Islet of Langerhans (tissue), 1 donor: Measurements from ENCODE around the gene TEAD1.

Experiments
- FAIRE-seq: peaks from one replicate; lab custom pipeline; 2011; peaks lifted over from hg19 to GRCh38; lab: Jason Lieb, UNC

The TEAD1 gene

DNA sequence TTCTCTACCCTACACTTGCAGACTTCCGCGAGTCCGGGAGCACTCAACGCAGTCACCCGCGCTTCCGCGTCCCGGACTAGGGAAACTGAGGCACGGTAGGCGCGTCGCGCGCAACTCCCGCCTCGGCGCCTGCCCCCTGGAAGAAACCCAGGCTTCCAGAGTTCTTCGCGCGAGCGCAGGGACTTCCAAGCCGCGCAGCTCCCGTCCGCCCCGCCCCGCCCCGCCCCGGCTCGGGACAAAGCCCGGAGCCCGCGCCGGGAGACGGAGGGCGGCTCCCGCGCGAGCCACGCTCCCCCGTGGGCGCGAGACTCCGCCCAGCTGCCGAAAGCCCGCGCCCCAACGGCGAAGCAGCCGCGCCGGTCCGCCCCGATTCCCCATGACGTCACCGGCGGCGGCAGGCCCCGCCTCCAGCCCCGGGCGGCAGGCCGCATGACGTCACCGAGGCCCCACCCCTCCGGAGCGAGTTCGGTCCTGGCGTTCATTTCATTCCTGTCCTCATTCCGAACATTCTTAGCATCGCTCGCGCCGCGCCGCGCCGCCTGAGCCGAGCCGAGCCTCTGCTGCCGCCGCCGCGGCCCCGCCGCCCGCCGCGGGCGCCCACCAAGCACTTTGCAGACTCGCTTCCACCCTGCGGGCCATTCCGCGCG lies at the start of gene TEAD1:
TEAD1 (plus strand) TSS at position 498 of the 647 bp plus-strand sequence.
- FAIRE-seq = peak; percentile 5

DNA sequence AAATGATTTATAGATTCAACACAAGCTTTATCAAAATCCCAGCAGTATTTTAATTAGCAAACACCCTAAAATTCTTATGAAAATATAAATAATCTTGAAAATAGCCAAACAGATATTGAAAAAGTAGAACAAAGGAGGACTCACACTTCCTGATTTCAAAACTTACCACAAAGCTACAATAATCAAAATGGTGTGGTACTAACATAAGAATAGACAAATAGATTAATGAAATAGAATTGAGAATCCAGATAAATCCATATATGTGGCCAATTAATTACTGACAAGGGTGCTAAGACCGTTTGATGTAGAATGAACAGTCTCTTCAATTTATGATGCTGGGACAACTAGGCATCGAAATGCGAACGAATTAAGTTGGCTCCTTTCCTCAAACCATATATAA lies 49.6 kb upstream of the TEAD1 start:
- no peak for FAIRE-seq

DNA sequence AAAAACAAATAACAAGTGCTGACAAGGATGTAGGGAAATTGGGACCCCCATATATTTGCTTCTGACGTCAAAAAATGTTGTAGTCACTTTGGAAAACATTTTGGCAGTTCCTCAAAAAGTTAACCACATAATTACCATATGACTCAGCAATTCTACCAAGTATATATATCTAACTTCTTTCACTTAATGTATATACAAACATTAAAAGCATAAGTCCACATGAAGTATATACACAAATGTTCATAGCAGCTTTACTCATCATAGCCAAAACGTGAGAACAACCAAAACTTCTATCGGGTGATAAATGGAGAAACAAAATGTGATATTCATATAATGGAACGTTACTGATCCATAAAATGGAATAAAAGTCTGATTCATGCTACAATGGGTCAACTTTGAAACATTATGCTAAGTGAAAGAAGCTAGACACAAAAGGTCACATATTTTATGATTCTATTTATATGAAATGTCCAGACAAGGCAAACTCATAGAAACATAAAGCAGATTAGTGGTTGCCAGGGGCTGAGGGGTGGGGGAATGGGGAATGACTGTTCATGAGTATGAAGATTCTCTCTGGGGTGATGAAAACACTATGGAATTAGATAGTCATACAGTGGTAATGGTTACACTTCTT lies 48.7 kb upstream of the TEAD1 start:
- FAIRE-seq = no peak

DNA sequence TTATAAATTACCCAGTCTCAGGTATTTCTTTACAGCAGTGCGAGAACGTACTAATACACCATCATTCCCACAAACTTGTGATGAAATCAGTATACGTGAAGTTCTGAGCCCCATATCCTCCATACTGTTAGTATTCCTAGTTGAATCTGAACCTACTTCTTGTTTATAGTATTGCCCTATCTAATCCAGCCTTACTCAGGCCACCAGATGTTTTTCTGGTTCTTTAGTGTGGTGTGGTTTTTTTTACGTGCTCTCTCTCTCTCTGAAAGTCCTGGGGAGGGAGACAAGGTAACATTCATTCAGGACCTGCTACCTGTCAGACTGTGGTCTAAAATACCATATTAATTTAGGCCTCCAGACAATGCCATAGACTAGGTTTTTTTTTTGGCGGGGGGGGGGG lies 47.6 kb upstream of the TEAD1 start:
- FAIRE-seq = no peak

DNA sequence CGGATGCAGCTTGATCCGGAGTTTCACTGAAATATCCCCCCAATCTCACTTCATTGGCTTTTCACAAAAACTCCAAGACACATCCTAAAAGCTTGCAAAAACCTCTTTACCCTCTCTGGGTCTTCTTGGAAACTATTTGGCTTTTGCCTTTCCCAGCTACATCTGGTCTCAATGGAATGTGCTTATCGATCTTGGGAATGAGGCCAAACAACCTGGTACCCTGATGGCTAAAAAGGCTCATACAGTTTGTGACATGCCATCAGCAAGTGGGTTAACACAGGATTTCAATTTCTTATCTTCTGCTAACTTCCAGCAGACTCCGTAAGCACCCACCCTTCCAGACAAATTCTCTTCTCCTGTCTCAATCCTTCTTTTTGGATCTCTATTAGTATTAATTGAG lies 45.9 kb upstream of the TEAD1 start:
- no peak for FAIRE-seq

DNA sequence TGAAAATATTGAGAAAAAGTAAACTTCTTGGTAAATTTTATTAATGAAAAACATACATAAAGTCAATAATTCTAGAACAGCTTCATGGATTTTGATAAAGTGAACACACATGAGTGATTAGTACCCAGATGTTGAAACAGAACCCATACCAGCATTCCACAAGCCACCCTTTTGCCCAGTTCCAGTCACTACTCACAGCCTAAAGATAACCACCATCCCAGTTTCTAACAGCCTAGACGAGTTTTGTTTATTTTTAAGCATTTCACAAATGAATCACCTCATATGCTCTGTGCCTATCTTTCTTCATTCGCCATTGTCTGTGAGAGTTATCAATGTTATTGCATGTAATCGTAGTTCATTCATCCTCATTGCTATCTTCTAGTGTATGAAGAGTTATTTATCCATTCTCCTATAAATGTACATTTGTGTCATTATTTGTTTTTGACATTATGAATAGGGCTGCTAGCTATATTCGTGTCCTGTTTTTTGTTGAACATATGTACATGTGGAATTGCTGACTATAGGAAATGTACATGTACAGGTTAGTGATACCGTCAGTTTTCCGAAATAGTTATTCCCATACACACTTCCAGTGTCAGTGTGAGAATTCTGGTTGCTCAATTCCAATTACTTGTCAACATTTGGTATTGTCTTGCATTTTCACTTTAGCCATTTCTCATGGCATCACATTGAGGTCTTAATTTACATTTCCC lies 44.5 kb upstream of the TEAD1 start:
- no peak for FAIRE-seq

DNA sequence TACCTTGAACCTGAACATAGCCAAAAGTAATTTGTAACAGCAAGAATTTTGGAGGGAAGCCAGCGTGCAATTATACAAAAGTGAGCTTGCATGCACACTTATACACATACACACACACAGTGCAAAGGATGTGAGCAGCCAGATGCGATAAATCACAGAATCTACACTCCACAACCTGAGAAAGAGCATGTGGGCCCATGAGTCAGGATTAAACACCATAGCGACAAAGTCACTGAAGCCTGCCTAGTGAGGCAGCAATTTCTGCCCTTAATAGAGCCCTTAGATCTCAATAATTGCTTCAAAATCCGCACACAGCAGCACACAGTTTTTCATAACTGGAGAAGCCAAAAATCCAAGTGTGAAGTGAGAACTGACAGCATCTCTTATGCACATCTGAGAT lies 42.6 kb upstream of the TEAD1 start:
- FAIRE-seq = no peak

DNA sequence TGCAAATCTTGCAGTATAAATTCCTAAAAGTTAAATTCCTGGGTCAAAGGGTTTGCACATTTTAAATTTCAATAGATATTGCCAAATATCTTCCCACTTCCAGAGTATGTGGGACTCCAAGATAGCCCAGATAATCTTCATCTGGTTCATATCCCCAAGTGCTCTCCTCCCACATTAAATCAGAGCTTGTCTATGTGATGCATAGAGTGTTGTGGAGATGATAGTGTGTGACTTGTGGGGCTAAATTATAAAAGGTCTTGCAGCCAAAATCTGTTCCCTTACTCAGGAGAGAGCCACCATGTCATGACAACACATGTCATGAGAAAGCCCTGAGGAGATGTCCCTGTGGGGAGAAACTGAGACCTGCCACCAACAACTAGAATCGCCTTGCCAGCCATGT lies 39.9 kb upstream of the TEAD1 start:
- FAIRE-seq = no peak

DNA sequence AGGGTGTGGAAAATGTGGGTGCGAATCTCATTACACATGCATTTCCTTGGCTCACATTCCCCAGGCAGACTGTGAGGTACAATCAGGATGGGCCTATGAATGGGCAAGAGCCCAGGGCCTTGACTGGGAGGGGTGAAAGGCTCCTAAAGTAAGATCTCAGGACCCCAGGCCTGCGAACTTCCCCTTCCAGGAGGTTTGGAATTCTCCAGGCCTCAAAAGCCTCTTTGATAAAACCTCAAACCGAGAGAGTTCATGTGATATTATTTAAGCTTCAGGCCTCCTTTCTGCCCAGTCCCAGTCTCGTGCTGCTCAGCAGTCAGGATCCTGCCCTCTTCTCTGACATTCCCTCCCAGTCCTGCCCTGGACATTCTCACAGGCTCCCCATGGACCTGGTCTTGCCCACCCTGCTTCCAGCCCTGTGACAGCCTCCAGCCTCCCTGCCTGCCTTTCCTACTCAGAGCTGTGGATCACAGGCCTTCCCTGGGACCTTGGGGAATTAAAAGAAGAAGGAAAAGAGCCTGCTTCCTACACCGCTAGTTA lies 37.3 kb upstream of the TEAD1 start:
- no peak for FAIRE-seq

DNA sequence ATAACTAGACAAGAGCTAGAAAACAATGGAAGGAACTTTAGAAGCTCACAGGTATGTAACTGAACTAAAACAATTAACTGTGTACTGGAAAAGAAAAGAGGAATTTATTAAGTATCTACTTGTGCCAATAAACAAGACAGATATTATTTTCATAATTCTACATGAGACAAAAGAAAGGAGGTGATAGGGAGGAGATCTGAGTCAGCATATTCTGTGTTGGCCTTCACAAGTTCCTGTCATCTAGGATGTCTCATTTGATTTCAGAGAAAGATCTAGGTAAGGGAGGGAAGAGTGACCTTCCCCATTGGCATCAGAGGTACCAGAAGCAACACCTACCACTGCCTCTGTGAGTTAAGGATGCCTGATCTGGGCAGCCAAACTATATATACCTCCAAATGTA lies 34.8 kb upstream of the TEAD1 start:
- no peak for FAIRE-seq

DNA sequence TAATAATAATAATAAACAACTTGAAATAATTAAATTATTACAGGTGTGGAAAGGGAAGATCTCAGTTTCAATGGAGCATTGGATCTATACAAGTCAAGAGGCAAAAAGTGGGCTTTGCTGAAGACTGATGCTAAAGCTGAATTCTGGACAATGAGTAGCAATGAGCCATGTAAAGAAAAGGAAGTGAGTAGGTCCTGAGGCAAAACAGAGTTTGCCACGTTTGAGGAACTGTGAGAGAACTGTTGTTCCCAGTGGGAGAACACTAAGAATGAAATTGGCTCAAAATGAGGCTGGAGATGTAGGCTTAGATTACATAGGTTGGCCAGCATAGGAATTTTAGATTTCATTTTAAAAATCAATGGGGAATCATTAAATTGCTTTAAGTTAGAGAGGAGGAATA lies 33.9 kb upstream of the TEAD1 start:
- FAIRE-seq = no peak

DNA sequence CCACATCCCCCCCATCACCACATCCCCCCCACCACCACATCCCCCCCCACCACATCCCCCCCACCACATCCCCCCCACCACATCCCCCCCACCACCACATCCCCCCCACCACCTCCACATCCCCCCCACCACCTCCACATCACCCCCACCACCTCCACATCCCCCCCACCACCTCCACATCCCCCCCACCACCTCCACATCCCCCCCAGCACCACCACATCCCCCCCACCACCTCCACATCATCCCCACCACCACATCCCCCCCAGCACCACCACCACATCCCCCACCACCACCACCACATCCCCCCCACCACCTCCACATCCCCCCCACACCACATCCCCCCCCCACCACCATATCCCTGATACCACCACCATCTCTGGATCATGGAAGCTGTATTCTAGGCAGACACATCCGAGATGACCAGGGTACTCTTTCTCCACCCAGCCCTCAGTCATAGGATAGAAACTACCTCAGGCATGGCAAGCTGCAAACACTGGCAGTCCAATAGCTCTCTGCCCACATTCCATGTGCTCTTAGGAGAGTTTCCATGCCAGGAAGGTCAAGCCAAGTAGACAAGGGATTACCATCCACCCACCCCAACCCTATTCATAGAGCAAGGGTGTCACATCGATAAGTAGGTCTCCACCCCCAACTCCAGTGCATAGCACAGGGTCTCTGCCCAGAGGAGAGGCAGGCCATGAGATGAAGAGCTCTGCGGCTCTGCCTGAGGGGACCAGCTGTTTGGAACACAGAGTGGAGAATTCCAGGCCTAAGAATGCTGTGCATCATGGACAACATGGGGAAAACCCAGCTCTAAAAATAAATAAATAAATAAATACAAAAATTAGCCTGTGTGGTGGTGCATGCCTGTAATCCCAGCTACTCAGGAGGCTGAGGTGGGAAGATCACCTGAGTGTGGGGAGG lies 33.0 kb upstream of the TEAD1 start:
- no peak for FAIRE-seq

DNA sequence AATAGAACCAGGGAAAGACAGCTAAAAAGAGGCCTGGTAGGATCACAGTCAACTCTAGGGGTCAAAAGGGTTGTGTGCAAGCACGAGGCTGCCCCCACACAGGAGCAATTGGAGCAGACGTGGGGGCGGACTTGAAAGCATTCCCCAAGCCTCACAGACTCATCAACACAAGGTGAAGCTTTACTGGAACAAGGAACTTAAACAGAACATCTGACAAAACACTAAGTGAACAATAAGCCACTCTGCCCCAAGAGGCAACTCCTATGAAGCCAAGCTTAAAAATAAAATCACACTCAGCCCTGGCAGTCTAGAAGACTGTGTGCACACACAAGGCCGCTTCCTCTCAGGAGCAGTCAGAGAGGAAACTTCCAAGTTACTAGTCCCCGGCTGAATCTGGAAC lies 32.2 kb upstream of the TEAD1 start:
- FAIRE-seq = no peak

DNA sequence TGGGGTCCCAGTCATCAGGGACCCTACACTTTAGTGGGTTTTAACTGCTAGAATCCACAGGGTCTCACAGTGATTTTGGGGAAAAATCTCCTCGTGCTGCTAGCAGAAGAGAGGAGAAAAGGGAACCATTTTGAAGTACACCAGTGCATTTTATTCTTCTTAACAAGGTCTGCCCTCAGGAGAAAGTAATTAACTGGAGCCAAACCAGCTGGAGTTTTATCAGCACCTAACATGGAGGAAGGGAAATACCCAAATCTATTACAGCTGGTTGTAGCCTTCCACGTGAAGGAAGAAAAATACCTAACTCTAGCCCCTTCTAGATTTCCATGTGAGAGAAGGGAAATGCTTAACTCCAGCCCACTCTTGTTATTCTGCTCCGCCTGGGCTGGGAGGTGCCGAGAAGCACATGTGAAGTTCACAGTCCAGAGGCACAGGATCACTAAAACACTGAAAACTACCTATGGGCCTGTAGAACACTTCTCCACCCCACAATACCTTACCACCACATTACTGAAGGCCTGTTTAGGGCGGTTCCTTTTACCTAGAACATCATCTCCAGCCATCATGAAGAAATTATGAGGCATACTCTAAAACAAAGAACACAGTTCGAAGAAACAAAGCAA lies 31.3 kb upstream of the TEAD1 start:
- FAIRE-seq = no peak

DNA sequence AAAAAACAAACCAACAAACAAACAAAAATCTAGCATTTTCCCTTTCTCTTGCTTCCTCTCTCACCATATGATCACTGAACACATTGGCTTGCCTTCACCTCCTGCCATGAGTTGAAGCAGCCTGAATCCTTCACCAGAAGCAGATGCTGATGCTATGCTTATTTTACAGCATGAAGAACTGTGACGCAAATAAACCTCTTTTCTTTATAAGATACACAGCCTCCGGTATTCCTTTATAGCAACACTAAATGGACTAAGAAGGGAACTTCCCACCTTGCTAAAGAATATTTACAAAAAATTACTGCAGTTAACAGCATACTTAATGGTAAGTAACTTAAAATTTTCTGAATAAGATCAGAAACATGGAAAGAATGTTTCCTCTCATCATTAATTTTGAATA lies 27.7 kb upstream of the TEAD1 start:
- no peak for FAIRE-seq

DNA sequence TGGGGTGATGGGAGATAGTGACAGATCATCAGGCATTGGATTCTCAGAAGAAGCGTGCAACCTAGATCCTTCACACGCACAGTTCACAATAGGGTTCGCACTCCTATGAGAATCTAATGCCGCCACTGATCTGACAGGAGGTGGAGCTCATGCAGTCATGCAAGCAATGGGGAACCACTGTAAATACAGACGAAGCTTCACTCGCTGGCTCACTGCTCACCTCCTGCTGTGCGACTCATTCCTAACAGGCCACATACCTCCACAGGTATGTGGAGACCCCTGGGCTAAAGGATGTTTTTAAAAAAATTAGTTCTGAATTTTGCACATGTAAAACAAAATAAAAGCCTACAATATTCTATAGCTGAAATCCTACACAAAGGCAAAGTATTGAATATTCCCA lies 20.5 kb upstream of the TEAD1 start:
- no peak for FAIRE-seq

DNA sequence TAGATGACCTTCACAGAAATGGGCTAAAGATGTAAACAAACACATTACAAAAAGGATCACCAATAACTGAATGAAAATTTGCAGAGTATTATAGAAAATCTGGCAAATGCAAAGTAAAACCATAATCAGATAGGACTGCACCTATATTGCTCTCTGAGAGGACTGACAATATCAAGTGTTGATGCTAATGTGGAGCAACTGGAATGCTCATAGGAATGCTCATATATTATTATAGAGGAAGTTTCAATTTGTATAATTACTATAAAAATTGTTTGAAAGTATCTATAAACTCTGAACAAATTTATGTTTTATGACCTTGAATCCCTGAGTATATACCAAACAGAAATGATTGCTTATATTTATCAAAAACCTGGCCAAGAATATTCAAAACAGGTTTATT lies 18.4 kb upstream of the TEAD1 start:
- FAIRE-seq = peak; percentile 43

DNA sequence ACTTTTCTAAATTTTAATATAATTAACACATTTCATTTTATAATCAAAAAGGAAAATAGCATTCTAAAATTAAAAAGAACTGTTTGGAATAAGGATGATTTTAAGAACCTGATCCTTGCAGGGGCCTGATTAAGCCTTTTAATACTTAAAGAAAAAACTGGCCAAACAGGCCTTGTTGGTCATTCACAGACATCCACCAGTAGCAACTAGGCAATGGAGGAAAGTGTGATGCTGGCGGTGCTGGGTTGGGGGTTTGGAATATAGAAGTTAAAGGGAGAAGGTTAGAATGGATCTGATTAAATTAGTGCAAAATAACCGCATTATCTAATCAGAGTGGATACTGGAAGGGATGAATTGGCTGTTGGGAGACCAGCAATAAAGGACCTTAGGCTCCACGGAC lies 16.9 kb upstream of the TEAD1 start:
- no peak for FAIRE-seq

DNA sequence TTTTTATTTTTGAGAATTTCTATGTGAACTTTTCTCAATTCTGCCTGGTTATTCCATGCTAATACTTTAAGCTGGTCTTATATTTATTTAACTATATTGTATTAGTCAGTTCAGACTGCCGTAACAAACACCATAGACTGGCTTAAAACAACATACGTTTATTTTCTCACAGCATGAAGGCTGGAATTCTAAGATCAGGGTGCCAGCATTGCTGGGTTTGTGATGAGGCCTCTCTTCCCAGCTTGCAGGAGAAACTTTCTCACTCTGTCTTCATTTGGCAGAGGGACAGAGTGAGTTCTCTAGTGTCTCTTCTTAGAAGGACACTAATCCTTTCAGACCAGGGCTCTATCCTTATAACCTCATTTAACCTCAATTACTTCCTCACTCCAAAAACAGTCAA lies 16.2 kb upstream of the TEAD1 start:
- FAIRE-seq = no peak

DNA sequence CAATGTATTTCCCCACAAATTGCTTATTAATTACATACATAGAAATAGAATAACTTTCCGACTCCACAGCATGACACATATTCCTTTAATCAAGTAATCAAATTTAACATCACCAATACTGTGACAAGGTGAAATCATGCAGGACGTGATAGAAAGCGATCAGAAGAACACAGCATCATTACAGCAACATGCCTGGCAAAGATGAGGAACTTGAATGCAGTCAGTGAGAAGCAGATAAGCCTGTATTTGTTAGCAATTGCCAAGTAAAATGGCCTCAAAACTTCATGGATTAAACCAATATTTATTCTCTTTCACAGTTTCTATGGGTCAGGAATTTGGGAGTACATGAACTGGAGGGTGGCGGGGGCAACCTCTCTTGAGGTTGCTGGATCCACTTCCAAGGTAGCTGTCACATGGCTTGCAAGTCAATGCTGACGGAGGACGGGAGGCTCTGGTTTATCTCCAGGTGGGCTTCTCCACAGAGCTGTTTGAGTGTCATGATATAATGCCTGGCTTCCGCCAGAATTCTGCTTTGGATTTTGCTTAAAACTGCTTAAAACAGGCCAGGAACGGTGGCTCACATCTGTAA lies 12.0 kb upstream of the TEAD1 start:
- no peak for FAIRE-seq

DNA sequence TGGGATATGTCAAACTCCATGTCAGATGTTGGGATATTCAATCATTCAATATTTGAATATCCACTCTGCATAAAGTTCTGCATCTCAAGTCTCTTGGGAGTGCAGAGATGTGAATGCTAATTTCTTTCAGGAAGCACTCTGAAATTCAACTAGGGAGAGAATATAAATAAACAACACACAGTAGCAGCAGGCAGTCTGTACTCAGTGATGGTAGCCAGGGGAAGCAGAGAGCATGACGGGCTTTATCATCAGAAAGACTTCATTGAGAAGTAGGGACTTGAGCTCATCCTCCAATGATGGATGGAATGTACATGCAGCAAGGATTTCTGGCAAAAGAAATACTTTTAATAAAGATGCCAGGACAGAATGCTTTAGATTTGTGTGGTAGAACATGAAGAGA lies 9.8 kb upstream of the TEAD1 start:
- no peak for FAIRE-seq

DNA sequence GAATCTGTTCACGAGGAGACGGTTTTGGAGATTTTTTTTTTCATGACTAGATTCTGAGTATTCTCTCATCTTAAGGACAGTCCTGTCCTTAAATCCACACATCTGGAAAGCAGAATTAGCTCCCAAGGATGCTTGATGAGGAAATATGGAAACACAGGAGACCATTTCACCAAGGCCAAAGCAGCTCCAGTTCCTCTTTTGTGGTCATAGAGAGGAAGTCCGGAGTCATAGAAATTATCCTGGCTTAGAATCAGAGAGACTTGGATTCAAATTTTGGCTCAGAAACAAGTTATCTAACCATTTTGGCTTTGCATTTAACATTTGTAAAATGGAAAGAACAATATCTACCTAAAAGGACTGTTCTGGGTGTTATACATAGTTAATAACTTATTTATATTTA lies 7.3 kb upstream of the TEAD1 start:
- no peak for FAIRE-seq
